ENCODE results near the gene RSKR. TPM values are rescaled to one million over a fixed set of nuclear protein-coding genes. Genes with fewer than 3 reads are reported as not detected.
A peak's percentile ranks its signal among the peaks of the same experiment; 100 is the strongest.

Gene RSKR
- total and polyA plus RNA-seq, 9 of the 15 experiments (the other 6 are each of a cell fraction or from before 2014, with no cell fraction given), result 1.4 to 42.3 (median 16.2) TPM

DNA sequence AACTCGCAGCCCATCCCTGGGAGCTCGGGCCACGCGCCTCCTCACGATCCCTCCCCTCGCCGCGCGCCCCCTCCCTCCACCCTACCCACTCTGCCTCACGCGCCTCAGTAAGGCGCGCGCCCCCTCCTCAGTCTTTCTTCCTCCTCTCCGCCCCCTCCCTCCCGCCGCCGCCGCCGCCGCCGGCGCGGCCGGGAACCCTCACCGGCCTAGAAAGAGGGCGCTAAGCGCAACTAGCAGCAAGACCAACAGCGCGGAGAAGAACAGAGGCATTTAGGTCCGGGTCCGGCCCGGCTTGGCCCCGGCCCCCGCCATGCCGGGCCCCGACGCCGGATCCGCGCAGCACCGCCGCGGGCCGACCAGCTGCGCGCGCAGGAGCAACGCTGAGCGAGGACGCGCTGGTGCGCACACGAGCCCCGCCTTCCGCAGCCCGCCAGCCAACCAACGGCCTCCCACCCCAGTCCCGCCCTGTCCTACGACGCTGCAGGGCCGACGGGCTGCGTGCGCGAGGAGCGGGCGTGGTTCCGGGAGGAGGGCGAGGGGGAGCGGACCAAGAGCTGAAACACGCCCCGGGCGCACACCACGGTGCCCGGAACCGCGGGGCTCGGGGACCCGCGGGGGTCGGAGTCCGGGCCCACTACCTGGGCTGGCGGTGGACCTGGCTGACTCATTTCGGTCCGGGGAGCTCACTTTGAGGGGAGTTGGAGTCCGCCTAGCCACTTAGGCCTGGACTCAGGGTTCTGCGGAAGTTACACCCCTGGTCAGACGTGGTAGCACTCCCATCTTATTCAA lies 31.0 kb upstream of the RSKR start, which contains the start of gene BLTP2 (continued):
- TF ChIP-seq FOXM1 (IDR thresholded peaks at IDR 0.05; ENCODE audit: low read depth), result peak; percentile 21; the same call in 1 of the 2 replicates
- TF ChIP-seq FOXM1 (CRISPR knock-in tag; IDR thresholded peaks at IDR 0.05; ENCODE audit: low read depth), result no peak
- peak; percentile 88 for TF ChIP-seq RB1 (IDR thresholded peaks at IDR 0.05; ENCODE audit: low read depth)
- TF ChIP-seq GMEB1 (CRISPR knock-in tag; IDR thresholded peaks at IDR 0.05), result peak; percentile 92
- TF ChIP-seq PHF8 (IDR thresholded peaks at IDR 0.05; ENCODE audit: borderline replicate concordance, low read length), result peak; percentile 83; the same call in 1 of the 2 replicates
- no peak for TF ChIP-seq SRSF9 (IDR thresholded peaks at IDR 0.05; ENCODE audit: borderline replicate concordance, low read depth, low read length)
- no peak for TF ChIP-seq KLF10 (CRISPR knock-in tag; IDR thresholded peaks at IDR 0.05)
- TF ChIP-seq, protein P1, sequence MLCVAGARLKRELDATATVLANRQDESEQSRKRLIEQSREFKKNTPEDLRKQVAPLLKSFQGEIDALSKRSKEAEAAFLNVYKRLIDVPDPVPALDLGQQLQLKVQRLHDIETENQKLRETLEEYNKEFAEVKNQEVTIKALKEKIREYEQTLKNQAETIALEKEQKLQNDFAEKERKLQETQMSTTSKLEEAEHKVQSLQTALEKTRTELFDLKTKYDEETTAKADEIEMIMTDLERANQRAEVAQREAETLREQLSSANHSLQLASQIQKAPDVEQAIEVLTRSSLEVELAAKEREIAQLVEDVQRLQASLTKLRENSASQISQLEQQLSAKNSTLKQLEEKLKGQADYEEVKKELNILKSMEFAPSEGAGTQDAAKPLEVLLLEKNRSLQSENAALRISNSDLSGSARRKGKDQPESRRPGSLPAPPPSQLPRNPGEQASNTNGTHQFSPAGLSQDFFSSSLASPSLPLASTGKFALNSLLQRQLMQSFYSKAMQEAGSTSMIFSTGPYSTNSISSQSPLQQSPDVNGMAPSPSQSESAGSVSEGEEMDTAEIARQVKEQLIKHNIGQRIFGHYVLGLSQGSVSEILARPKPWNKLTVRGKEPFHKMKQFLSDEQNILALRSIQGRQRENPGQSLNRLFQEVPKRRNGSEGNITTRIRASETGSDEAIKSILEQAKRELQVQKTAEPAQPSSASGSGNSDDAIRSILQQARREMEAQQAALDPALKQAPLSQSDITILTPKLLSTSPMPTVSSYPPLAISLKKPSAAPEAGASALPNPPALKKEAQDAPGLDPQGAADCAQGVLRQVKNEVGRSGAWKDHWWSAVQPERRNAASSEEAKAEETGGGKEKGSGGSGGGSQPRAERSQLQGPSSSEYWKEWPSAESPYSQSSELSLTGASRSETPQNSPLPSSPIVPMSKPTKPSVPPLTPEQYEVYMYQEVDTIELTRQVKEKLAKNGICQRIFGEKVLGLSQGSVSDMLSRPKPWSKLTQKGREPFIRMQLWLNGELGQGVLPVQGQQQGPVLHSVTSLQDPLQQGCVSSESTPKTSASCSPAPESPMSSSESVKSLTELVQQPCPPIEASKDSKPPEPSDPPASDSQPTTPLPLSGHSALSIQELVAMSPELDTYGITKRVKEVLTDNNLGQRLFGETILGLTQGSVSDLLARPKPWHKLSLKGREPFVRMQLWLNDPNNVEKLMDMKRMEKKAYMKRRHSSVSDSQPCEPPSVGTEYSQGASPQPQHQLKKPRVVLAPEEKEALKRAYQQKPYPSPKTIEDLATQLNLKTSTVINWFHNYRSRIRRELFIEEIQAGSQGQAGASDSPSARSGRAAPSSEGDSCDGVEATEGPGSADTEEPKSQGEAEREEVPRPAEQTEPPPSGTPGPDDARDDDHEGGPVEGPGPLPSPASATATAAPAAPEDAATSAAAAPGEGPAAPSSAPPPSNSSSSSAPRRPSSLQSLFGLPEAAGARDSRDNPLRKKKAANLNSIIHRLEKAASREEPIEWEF (CRISPR knock-in tag; IDR thresholded peaks at IDR 0.05), result no peak
- TF ChIP-seq, protein P2, sequence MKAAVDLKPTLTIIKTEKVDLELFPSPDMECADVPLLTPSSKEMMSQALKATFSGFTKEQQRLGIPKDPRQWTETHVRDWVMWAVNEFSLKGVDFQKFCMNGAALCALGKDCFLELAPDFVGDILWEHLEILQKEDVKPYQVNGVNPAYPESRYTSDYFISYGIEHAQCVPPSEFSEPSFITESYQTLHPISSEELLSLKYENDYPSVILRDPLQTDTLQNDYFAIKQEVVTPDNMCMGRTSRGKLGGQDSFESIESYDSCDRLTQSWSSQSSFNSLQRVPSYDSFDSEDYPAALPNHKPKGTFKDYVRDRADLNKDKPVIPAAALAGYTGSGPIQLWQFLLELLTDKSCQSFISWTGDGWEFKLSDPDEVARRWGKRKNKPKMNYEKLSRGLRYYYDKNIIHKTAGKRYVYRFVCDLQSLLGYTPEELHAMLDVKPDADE (conservative IDR thresholded peaks at IDR 0.05; ENCODE audit: control insufficient read depth, low read depth, low read length), result peak; percentile 85; the same call in 1 of the 2 replicates
- TF ChIP-seq, protein P3, sequence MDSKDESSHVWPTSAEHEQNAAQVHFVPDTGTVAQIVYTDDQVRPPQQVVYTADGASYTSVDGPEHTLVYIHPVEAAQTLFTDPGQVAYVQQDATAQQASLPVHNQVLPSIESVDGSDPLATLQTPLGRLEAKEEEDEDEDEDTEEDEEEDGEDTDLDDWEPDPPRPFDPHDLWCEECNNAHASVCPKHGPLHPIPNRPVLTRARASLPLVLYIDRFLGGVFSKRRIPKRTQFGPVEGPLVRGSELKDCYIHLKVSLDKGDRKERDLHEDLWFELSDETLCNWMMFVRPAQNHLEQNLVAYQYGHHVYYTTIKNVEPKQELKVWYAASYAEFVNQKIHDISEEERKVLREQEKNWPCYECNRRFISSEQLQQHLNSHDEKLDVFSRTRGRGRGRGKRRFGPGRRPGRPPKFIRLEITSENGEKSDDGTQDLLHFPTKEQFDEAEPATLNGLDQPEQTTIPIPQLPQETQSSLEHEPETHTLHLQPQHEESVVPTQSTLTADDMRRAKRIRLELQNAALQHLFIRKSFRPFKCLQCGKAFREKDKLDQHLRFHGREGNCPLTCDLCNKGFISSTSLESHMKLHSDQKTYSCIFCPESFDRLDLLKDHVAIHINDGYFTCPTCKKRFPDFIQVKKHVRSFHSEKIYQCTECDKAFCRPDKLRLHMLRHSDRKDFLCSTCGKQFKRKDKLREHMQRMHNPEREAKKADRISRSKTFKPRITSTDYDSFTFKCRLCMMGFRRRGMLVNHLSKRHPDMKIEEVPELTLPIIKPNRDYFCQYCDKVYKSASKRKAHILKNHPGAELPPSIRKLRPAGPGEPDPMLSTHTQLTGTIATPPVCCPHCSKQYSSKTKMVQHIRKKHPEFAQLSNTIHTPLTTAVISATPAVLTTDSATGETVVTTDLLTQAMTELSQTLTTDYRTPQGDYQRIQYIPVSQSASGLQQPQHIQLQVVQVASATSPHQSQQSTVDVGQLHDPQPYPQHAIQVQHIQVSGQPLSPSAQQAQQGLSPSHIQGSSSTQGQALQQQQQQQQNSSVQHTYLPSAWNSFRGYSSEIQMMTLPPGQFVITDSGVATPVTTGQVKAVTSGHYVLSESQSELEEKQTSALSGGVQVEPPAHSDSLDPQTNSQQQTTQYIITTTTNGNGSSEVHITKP (IDR thresholded peaks at IDR 0.05; ENCODE audit: partially characterized antibody), result peak; percentile 96
- peak; percentile 31; the same call in 1 of the 2 replicates for TF ChIP-seq ZKSCAN1 (IDR thresholded peaks at IDR 0.05; ENCODE audit: low read depth, low read length)
- peak; percentile 64; the same call in 1 of the 2 replicates for TF ChIP-seq TOE1 (IDR thresholded peaks at IDR 0.05; ENCODE audit: borderline replicate concordance)
- no peak for TF ChIP-seq TOE1 (CRISPR knock-in tag; IDR thresholded peaks at IDR 0.05; ENCODE audit: borderline replicate concordance, low read depth)
- peak; percentile 95 for TF ChIP-seq CREM (IDR thresholded peaks at IDR 0.05; ENCODE audit: low read depth)
- peak; percentile 20; the same call in 1 of the 2 replicates for TF ChIP-seq NFE2 (IDR thresholded peaks at IDR 0.05; ENCODE audit: low read depth)

Data from K562 (cell line).